DND-41 (cell line): ENCODE results near the gene CD86.

ENCODE experiments used
- CTCF ChIP-seq: IDR thresholded peaks from 2 replicates; pipeline ENCODE4 v1.5.1; 2012; ENCODE audit warnings: borderline replicate concordance, low read length, moderate library complexity, mild to moderate bottlenecking; ENCODE audit not compliant: poor library complexity, severe bottlenecking; ENCODE audit errors: extremely low read depth
- EZH2 ChIP-seq: IDR thresholded peaks from 3 replicates; pipeline ENCODE4 v1.6.1; 2012; ENCODE audit warnings: borderline replicate concordance, low read depth, mild to moderate bottlenecking, moderate library complexity, low read length, inconsistent platforms; ENCODE audit not compliant: severe bottlenecking

GRCh38 chr3:122077293-122078234 lies 22.4 kb downstream of the CD86 start:
- TF ChIP-seq CTCF = no peak
- no peak for TF ChIP-seq EZH2
